ENCODE results near the gene FMO1.

DNA sequence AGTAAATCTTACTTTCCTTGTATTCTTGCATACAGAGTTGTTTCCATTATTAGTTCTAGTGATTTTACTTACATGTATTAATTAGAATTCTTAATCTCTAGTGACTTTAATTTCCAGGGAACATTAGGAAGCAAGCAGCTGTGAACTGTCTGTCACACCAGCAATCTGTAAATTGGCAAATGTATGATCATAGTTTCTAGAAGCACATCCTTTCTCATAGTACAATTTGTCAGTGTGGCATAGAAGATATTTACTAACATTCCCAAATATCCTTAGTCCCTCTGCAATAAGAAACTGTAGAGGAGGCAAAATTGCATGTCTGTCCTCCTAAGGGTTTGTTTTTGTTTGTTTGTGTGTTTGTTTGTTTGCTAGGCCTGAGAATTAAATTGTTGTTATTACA, 17.0 kb upstream of the FMO1 start:
- no peak for TF ChIP-seq EZH2phosphoT487 (conservative IDR thresholded peaks at IDR 0.05; ENCODE audit: low read length)
- TF ChIP-seq, protein P1, sequence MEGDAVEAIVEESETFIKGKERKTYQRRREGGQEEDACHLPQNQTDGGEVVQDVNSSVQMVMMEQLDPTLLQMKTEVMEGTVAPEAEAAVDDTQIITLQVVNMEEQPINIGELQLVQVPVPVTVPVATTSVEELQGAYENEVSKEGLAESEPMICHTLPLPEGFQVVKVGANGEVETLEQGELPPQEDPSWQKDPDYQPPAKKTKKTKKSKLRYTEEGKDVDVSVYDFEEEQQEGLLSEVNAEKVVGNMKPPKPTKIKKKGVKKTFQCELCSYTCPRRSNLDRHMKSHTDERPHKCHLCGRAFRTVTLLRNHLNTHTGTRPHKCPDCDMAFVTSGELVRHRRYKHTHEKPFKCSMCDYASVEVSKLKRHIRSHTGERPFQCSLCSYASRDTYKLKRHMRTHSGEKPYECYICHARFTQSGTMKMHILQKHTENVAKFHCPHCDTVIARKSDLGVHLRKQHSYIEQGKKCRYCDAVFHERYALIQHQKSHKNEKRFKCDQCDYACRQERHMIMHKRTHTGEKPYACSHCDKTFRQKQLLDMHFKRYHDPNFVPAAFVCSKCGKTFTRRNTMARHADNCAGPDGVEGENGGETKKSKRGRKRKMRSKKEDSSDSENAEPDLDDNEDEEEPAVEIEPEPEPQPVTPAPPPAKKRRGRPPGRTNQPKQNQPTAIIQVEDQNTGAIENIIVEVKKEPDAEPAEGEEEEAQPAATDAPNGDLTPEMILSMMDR (IDR thresholded peaks at IDR 0.05; ENCODE audit: insufficient read depth, low read length, poor library complexity, severe bottlenecking) = no peak

Data from SU-DHL-6 (cell line).